ENCODE measurements around the gene ST3GAL5. TPM values are rescaled to one million over a fixed set of nuclear protein-coding genes. Genes with fewer than 3 reads are reported as not detected.

Gene ST3GAL5
- total RNA-seq, 1 donor from 2014 or later = 16.0 TPM

DNA sequence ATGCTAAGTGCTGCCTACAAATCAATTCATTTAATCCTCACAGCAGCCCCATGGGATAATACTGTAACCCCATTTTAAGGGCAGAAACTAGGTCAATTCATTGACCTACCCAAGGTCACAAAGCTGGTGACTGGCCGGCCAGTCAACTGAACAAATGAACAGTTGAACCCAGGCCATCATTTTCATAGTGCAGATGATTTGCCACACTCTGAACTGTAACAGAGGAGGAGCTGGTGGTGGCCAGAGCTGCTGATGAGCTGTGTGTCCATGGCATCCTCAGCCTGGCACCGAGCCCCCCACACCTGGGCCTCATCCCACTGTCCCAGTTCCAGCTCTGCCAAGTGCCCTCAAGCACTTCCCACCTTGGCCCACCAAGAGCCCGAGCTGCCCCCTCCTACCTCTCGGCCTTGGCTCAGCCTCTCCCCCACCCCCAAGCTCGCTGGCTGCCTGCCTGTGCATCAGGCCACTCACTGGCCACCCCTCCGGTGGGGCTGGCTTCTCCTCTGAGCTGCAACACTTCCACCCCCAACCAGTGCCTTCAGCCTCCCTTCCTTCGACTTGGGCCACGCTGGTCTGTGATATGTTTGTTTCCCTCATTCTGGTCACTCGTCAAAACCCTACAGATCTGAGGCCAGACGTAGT lies 76.6 kb downstream of the ST3GAL5 start:
- Mint-ChIP-seq H3K27me3 (ENCODE audit: low read depth) (no peaks in the 10 kb centered on the region), H3K27ac (ENCODE audit: unreplicated experiment) (no peak overlapping the region), H3K4me3 (no peak overlapping the region), H3K36me3 (ENCODE audit: low read depth) (no peaks in the 10 kb centered on the region), H3K9me3 (no peaks in the 10 kb centered on the region), H3K4me1 (no peaks in the 10 kb centered on the region)
- TF ChIP-seq, protein P1, sequence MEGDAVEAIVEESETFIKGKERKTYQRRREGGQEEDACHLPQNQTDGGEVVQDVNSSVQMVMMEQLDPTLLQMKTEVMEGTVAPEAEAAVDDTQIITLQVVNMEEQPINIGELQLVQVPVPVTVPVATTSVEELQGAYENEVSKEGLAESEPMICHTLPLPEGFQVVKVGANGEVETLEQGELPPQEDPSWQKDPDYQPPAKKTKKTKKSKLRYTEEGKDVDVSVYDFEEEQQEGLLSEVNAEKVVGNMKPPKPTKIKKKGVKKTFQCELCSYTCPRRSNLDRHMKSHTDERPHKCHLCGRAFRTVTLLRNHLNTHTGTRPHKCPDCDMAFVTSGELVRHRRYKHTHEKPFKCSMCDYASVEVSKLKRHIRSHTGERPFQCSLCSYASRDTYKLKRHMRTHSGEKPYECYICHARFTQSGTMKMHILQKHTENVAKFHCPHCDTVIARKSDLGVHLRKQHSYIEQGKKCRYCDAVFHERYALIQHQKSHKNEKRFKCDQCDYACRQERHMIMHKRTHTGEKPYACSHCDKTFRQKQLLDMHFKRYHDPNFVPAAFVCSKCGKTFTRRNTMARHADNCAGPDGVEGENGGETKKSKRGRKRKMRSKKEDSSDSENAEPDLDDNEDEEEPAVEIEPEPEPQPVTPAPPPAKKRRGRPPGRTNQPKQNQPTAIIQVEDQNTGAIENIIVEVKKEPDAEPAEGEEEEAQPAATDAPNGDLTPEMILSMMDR (conservative IDR thresholded peaks at IDR 0.05) = no peak
- DNase-seq (ENCODE audit: low read depth, low spot score) = no peak

DNA sequence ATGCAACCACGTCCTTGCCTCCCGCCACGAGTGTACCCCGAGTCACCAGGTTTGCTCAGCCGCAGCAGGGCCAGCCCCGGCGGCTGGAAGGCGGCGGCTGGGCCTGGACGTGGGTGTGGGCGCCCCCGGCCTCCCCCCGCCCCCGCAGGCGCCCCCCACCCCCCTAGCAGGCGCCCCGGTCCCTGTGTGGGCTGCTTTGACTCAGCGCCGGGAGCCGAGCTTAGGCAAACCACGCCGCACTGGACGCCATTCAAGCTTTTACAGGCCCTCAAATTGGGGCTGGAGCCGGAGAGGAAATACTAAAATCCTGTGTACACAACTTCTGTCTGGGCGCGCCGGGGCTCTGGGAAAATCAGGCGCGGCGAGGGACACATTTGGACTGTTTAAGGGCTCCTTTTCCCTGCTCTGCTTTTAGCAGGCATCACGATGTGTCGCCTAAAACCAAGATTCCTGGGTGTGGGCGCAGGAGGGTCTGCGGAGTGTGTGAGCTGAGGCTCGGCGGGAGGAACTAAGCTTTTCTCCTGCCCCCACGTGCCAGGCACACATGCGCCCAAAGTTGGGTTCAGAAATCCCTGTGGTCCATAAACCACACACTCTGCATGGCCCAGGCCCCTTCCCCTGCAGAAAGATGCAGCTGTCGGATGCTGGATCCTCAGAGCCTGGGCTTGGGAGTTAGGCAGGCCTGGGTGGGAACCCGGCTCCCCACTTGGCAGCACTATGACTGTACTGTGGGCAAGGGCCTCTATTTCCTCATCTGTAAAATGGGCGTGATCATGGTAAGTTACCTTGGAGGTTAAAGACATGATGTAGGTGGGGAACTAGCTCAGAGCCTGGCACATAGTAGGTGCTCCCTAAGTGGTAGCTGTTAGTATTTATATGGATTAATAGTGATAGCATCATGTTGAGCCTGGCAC lies 77.4 kb downstream of the ST3GAL5 start:
- Mint-ChIP-seq H3K9me3 (no peaks in the 10 kb centered on the region), H3K4me3 (no peak overlapping the region), H3K36me3 (ENCODE audit: low read depth) (no peaks in the 10 kb centered on the region), H3K4me1 (no peaks in the 10 kb centered on the region), H3K27ac (ENCODE audit: unreplicated experiment) (no peak overlapping the region), H3K27me3 (ENCODE audit: low read depth) (no peaks in the 10 kb centered on the region)
- TF ChIP-seq, protein P1 (conservative IDR thresholded peaks at IDR 0.05) = no peak
- no peak for DNase-seq (ENCODE audit: low read depth, low spot score)

DNA sequence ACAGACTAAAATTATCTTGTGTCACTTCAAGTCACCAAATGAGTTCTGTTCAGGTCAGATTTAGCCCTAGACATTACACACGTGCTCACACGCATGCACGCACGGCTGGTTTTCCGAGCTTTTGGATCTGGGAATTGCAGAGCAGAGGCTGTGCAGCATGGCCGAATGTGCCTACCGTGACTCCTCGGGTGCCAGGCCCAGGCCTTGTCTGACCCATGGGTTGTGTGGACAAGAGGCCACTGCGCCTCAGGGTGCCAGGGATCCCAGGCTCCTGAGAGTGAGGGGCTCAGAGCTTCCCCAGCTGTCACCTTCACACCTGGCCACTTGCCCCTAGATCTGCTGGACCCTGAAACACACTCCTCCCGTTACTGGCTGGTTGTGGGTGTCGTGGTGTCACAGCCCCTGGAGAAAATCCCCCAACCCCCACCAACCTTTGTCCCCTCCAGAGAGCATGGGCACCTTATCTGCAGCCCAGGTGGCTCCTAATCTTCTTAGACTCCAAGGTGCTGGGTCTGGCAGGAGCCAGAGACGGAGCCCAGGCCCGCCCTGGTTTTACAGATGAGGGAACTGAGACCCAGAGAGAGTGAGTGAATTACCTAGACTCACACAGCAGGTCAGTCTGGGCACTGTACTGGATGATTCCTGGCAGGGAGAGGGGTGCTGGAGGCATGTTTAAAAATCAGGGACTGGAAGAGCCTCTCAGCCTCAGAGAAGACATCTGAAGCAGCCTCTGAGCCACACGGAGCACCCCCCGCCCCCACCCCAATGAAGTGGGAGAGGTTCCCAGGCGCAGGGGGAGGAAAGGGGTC lies 78.2 kb downstream of the ST3GAL5 start:
- DNase-seq (ENCODE audit: low read depth, low spot score) = no peak
- no peaks in the 10 kb centered on the region for H3K4me1 Mint-ChIP-seq
- no peaks in the 10 kb centered on the region for H3K27me3 Mint-ChIP-seq (ENCODE audit: low read depth)
- H3K27ac Mint-ChIP-seq (ENCODE audit: unreplicated experiment) = peak overlapping the region; percentile 35
- TF ChIP-seq, protein P1 (conservative IDR thresholded peaks at IDR 0.05) = no peak
- no peaks in the 10 kb centered on the region for H3K9me3 Mint-ChIP-seq
- H3K36me3 Mint-ChIP-seq (ENCODE audit: low read depth) = no peaks in the 10 kb centered on the region
- H3K4me3 Mint-ChIP-seq = no peak overlapping the region

DNA sequence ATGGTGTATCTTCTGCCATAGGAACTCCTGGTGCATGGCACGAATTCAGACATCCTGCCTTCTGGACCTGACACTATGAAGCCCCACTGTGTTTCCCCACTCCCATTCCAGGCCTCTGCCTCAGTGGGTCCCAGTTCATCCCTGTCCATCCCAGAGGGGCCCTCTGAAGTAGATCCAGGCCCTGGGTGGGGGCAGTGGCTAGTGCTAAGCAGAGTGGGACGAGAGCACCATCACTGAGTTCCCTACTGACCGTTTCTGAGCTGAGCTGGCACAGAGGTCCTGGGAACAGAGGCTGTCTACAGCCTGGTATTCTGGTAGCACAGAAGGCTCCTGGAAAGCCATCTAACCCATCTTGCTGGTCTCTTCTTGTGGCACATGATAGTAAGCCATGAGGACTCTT lies 81.0 kb downstream of the ST3GAL5 start:
- Mint-ChIP-seq H3K36me3 (ENCODE audit: low read depth) (no peaks in the 10 kb centered on the region), H3K4me3 (no peak overlapping the region), H3K4me1 (no peaks in the 10 kb centered on the region), H3K27ac (ENCODE audit: unreplicated experiment) (no peak overlapping the region), H3K27me3 (ENCODE audit: low read depth) (no peaks in the 10 kb centered on the region), H3K9me3 (no peaks in the 10 kb centered on the region)
- TF ChIP-seq, protein P1 (conservative IDR thresholded peaks at IDR 0.05) = no peak
- DNase-seq (ENCODE audit: low read depth, low spot score) = no peak

DNA sequence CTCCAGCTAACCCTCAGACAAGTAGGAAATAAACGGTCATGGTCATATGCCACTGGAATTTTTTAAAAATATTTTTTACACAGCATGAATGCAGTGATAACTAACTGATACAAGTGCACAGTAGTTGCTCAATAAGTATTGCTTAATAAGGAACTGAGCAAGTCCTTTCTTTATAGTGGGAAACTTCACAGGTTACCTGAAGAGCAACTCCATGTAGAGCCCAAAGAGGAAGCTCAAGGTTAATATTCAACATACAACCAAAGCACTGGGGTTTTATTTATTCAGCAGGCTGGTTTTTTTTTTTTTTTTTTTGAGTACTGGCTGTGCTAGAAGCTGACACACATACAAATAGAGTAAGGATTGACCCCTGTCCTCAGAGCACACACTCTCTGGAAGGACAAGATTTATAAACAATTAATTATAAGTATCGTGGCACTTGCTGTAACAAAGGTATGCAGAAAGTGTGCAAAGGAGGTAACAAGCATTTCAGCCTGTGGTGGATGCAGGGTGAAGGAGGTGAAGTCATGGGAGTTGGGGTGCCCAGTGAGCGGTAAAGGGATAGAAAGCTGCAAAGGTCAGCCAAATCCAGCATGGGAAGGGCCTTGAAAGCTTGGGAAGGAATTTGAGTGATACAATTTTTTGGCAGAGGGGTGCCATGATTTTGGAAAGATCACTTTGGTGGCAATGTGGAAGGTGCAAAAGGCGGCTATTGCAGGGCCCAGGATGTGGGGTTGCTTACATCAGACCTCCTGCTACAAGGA lies 82.3 kb downstream of the ST3GAL5 start:
- no peaks in the 10 kb centered on the region for H3K27me3 Mint-ChIP-seq (ENCODE audit: low read depth)
- no peak for DNase-seq (ENCODE audit: low read depth, low spot score)
- no peaks in the 10 kb centered on the region for H3K9me3 Mint-ChIP-seq
- H3K36me3 Mint-ChIP-seq (ENCODE audit: low read depth) = no peaks in the 10 kb centered on the region
- H3K27ac Mint-ChIP-seq (ENCODE audit: unreplicated experiment) = no peak overlapping the region
- H3K4me3 Mint-ChIP-seq = no peak overlapping the region
- TF ChIP-seq, protein P1 (conservative IDR thresholded peaks at IDR 0.05) = no peak
- no peaks in the 10 kb centered on the region for H3K4me1 Mint-ChIP-seq

Data from neural crest cell (in vitro differentiated cells).